Measurements from ENCODE around the gene YARS1.

Gene YARS1

DNA sequence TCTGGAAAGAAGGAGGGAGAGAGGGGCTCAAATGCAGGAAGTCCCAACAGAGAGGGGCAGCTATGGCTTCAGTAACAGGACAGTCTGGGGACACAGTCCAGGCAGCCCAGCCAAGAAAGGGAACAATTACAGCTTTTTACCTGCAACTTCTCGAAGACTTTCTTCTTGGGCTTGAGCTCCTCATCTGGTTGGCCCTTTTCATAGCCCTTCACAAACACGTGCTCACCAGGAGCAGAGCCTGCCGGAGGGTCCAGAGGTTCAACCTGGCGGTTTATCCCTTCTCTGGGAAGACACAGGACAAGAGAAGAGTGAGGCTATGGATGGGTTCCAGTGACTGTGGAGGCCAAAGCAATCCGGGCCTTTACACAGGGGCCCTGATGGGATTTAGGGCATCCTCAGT, 37.9 kb downstream of the YARS1 start:
- no peak for DNase-seq (ENCODE audit: low read depth)

DNA sequence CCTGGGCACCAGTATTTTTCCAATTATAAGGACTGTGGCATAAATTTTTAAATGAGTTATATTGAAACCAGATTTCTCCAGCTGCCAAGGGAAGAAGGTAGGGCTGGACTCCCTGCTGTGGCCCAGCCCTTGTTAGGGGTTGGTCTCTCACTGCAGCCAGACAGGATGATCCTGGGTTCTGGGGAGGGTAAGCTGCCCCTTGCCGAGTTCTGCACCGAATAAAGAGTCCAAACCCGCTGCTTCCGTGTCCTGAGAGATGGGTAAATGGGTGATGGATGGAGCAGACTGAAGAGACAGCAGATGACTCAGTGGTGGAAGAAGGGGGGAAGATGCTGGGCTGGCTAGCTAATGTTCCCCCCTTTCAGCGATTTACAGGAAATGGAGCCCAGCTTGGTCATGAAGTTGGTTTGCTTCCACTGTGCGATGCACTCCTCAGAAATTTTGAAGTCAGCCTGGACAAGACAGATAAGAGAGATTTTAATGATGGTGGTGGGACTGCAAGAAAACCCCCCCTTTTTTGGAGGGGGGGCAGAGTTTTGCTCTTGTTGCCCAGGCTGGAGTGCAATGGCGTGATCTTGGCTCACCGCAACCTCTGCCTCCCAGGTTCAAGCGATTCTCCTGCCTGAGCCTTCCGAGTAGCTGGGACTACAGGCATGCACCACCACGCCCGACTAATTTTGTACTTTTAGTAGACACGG, 41.4 kb downstream of the YARS1 start:
- peak; percentile 57 for DNase-seq (ENCODE audit: low read depth)

DNA sequence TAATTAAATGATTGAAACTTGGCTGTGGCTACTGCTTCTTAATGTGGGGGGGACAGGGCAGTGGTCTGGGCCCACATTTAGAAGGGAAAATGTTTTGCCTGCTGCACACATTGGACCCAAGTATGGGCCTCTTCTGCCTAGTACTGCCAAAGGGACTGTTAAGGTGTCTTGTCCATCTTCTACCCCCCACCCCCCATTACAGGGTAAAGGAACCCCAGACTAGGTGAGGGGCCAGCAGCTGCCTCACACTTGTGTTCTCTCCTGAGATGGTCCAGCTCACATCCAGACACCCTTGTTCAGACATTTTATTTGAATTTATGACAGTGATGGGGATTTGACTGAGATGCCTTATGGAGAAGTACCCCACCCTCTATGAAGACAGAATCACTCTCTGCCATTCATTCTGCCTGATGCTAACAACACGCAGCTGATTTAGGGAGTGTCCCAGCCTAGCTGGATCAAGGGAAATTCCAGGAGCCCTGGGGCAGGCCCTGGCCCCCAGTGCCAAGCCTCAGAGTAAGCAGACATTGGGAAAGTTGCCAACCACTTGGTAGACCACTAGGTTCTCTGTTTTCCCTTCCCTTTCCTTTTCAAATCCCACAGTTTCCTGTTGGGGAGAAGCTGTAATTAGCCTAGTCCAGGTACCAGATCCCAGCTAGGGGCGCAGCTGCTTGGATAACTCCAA, 42.1 kb downstream of the YARS1 start:
- DNase-seq (ENCODE audit: low read depth): peak; percentile 54

DNA sequence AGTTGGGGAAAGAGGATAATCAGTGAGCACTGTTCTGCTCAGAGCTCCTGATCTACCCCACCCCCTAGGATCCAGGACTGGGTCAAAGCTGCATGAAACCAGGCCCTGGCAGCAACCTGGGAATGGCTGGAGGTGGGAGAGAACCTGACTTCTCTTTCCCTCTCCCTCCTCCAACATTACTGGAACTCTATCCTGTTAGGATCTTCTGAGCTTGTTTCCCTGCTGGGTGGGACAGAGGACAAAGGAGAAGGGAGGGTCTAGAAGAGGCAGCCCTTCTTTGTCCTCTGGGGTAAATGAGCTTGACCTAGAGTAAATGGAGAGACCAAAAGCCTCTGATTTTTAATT, 42.7 kb downstream of the YARS1 start:
- DNase-seq (ENCODE audit: low read depth): no peak

DNA sequence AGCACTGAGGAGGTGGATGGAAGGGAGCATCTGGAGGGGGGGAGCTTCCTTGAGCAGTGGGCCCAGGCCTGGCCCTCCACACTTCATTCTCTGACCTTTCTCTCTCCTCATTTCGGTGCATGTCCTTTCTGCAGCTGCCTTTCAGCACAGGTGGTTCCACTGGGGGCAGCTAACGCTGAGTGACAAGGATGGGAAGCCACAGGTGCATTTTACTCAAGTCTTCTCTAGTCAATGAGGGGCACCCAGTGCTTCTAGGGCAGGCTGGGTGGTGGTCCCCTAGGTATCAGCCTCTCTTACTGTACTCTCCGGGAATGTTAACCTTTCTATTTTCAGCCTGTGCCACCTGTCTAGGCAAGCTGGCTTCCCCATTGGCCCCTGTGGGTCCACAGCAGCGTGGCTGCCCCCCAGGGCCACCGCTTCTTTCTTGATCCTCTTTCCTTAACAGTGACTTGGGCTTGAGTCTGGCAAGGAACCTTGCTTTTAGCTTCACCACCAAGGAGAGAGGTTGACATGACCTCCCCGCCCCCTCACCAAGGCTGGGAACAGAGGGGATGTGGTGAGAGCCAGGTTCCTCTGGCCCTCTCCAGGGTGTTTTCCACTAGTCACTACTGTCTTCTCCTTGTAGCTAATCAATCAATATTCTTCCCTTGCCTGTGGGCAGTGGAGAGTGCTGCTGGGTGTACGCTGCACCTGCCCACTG, 43.2 kb downstream of the YARS1 start:
- no peak for DNase-seq (ENCODE audit: low read depth)

DNA sequence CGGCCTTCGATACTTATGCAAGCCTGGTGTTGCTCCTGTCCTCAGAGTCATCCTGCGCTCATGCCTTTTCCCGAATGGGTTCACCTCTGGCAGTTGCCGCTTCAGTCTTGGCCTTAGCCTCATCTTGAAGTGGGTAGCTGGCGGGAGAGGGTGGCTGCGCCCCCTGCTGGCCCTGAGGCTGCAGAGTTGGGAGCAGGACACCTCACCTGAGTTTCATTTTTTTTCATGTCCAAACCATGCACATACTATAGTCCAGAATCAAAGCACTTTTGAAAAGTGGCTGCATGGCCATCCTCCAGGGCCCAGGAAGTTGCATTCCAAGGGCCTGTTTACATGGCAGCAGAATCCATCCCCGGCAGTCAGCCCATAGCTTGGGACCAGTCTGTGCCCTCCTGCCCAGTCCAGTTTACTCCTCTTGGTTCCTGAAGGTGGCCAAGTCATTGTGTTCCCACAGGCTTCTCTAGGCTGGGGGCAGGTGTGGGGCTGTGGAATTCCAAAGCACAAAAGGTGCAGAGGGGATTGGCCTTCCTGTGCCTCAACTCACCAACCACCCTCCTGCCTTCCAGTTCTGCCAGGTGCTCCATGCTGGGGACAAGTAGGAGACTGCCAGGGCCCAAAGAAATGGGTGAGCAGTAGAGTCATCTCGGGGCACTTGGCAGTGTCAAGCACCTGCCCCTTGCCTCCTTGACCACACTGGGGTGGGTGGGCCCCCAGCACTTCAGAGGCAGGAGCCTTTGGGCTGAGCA, 44.0 kb downstream of the YARS1 start:
- peak; percentile 69 for DNase-seq (ENCODE audit: low read depth)

DNA sequence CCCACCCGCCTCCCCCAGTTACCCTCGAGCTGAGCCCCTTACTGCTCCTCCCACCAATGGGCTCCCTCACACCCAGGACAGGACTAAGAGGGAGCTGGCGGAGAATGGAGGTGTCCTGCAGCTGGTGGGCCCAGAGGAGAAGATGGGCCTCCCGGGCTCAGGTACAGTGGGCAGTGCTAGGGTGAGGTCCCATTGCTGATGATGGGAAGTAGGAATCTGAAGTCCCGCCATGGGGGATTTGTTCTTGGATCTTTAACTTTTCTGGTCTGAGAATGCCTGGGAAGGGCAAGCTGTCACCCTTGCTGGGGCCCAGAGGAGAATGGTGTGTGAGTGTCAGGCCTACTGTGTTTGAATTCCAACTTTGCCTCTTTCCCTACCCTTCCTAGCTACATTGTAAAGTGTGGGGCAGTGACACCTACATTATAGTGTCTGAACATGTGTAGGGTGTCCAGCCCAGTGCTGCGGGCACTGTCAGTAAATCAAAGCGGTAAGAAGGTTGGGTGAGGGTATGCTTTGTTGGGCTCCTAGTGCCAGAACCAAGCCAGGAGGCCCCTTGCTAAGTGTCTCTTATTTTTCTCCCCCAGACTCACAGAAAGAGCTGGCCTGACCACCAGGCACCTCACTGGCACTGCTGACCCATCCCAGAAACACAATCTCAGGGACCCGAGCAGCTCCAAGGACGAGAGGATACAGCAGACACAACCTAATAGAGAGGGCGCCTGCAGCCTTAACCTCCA, 44.7 kb downstream of the YARS1 start:
- no peak for DNase-seq (ENCODE audit: low read depth)

DNA sequence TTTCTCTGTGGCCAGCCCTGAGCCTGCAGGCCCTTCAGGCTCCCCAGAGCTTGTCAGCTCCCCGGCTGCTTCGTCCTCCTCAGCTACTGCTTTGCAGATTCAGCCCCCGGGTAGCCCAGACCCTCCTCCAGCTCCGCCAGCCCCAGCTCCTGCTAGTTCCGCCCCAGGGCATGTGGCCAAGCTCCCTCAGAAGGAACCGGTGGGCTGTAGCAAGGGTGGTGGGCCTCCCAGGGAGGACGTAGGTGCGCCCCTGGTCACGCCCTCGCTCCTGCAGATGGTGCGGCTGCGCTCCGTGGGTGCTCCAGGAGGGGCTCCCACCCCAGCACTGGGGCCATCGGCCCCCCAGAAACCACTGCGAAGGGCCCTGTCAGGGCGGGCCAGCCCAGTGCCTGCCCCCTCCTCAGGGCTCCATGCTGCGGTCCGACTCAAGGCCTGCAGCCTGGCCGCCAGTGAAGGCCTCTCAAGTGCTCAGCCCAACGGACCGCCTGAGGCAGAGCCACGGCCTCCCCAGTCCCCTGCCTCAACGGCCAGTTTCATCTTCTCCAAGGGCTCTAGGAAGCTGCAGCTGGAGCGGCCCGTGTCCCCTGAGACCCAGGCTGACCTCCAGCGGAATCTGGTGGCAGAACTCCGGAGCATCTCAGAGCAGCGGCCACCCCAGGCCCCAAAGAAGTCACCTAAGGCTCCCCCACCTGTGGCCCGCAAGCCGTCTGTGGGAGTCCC, 45.4 kb downstream of the YARS1 start:
- DNase-seq (ENCODE audit: low read depth): no peak

DNA sequence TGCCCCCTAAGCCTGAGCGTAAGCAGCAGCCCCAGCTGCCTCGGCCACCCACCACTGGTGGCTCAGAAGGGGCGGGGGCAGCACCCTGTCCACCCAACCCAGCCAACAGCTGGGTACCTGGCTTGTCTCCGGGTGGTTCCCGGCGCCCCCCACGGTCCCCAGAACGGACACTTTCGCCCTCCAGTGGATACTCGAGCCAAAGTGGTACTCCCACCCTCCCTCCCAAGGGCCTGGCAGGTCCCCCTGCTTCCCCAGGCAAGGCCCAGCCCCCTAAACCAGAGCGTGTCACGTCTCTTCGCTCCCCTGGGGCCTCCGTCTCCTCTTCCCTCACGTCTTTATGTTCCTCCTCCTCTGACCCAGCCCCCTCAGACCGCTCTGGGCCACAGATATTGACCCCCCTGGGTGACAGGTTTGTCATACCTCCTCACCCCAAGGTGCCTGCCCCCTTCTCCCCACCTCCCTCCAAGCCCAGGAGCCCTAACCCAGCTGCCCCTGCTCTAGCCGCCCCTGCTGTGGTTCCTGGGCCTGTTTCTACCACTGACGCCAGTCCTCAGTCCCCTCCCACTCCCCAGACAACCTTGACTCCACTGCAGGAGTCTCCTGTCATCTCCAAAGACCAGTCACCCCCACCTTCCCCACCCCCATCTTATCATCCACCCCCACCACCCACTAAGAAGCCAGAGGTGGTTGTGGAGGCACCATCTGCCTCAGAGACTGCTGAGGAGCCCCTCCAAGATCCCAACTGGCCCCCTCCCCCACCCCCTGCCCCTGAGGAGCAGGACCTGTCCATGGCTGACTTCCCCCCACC, 46.2 kb downstream of the YARS1 start:
- DNase-seq (ENCODE audit: low read depth): no peak

DNA sequence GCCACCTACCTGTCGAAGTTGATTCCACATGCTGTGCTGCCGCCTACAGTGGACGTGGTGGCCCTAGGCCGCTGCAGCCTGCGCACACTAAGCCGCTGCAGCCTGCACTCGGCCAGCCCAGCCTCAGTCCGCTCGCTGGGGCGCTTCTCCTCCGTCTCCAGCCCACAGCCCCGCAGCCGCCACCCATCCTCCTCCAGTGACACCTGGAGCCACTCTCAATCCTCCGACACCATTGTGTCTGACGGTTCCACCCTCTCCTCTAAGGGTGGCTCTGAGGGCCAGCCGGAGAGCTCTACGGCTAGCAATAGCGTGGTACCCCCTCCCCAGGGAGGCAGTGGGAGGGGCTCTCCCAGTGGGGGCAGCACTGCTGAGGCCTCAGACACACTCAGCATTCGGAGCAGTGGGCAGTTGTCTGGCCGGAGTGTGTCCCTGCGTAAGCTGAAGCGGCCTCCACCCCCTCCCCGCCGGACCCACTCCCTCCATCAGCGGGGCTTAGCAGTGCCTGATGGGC, 46.9 kb downstream of the YARS1 start:
- no peak for DNase-seq (ENCODE audit: low read depth)

DNA sequence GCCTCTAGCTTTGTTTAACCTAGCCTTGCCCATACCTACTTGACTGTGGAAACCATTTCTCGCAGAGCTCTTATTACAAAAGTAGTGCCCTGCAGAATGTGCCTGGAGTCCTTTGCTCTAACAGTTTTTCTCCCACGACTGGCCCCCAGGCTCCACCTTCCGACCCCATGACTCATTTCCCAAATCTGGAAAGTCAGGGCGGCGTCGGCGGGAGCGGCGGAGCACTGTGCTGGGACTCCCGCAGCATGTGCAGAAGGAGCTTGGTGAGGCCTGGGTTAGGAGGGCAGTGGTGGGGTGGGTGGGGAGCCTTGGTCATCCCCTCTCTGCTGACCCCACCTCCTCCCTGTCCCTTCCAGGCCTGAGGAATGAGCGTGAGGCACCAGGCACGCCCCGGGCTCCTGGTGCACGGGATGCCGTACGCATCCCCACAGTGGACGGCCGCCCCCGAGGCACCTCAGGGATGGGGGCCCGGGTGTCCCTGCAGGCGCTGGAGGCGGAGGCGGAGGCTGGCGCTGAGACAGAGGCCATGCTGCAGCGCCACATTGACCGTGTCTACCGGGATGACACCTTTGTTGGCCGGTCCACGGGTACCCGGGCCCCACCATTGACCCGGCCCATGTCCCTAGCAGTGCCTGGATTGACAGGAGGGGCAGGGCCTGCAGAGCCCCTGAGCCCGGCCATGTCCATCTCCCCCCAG, 47.5 kb downstream of the YARS1 start:
- peak; percentile 41 for DNase-seq (ENCODE audit: low read depth)

DNA sequence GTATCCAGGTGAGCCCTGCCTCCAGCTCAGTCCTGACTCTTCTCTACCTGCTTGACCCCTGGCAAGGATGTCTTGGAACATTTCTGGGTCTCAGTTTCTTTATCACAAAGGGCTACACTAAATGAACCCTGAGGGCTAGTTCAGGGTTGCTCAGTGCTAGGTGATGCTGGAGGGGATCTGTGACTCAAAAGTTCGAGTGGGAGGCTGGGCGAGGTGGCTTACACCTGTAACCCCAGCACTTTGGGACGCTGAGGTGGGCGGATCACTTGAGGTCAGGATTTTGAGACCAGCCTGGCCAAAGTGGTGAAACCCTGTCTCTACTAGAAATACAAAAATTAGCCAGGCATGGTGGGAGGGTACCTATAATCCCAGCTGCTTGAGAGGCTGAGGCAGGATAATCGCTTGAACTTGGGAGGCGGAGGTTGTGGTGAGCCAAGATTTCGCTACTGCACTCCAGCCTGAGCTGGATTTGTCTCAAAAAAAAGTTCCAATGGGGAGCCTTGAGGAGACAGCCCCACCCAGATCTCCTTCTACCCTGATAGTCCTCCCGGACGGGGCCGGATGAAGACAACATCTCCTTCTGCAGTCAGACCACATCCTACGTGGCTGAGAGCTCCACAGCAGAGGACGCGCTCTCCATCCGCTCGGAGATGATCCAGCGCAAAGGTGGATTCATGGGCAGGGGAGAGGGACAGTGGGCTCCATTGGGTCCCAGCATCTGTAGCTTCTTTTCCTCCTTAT, 48.9 kb downstream of the YARS1 start:
- DNase-seq (ENCODE audit: low read depth): no peak

DNA sequence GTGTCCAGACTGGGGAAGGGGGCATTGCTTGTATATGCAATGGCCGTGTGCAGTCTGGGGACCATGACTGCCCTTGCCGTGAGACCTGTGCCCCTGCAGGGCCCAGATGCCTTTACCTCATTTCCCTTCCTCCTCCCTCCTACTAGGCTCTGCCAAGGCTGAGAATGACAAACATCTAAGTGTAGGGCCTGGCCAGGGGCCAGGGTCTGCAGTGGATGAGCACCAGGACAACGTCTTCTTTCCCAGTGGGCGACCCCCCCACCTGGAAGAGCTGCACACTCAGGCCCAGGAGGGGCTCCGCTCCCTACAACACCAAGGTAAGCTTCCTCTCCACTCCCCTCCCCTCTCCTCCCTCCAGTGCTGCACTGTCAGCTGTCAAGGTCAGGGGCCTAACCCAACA, 49.5 kb downstream of the YARS1 start:
- DNase-seq (ENCODE audit: low read depth): no peak

DNA sequence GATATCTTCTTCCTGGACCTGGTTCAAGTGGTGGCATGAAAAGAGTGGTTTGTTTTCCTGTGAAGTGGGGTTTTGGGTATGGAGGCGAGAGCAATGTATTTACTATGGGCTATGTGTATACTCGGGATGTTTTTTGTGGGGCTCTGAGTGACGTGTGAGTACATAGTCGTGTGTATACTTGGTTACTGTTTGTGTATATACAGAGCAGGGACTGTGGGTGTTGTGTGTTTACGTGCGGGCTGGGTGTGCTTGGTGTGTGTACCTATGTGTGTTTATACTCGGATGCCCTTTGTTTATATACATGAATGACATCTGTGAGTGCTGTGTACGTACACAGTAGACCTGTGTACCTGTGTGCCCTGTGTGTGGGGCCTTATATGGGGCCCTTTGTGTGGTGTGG, 50.0 kb downstream of the YARS1 start:
- no peak for DNase-seq (ENCODE audit: low read depth)

DNA sequence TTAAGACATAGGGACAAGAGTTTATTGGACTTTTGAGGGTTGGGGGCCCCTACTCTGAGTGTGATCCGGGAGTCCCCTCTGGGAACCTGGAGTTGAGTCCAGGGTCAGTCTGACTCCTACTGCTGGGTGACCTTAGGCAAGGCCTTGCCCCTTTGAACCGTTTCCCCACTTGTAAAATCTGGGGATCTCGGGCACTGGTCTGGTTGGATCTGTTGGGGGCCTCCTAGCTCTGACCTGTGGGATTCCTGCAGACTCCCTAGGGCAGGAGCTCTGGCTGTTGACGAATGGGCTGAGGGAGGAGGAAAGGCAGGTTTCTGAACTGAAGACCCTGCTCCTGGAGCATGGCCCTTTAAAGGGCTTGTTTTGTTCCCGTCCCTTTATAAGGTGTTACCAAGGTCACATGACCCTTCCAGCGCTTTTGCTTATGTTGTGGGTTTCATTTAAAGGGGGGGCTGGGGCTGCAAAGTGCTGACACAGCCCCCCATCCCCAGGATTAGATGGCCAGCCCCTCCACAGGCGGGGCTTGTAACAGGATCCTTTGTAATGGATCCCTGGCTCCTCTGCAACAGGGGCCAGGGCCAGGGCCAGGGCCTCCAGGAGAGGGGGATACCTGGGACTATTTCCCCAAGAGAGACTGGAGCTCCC, 50.7 kb downstream of the YARS1 start:
- DNase-seq (ENCODE audit: low read depth): no peak

DNA sequence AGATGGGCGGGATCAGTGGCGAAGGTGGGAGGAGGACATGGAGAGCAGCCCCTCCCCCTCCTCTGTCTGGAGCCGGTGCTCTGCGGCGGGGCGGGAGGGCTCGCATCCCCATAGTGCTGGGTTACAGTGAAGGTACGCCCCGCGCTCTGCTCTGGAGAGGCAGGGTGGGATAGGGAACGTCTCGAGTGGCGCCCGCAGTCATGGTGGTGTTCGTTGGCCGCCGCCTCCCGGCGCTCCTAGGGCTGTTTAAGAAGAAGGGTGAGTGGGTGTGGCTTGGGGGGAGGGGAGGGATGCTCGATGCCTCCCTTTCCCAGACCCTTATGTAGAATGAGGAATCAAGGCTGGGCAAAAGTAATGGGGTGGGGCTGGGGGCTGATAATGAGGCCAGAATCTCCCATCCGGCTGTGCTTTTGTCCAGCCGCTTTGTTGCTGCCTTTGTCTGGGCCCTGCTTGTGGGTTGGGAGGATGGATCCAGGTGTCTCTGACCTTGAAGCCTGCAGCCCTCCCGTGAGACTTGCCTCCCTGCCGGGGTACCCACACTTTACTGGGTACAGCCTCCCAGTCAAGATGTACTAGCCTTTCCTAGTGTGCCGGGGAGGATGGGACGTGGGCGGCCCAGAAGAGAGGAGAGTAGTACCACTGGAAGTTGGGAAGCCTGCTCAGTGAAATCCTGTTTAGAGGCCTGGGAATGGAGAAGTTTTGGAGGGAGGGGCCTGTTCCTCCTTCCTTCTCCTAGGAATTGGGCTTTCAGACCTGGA, 51.4 kb downstream of the YARS1 start:
- no peak for DNase-seq (ENCODE audit: low read depth)

DNA sequence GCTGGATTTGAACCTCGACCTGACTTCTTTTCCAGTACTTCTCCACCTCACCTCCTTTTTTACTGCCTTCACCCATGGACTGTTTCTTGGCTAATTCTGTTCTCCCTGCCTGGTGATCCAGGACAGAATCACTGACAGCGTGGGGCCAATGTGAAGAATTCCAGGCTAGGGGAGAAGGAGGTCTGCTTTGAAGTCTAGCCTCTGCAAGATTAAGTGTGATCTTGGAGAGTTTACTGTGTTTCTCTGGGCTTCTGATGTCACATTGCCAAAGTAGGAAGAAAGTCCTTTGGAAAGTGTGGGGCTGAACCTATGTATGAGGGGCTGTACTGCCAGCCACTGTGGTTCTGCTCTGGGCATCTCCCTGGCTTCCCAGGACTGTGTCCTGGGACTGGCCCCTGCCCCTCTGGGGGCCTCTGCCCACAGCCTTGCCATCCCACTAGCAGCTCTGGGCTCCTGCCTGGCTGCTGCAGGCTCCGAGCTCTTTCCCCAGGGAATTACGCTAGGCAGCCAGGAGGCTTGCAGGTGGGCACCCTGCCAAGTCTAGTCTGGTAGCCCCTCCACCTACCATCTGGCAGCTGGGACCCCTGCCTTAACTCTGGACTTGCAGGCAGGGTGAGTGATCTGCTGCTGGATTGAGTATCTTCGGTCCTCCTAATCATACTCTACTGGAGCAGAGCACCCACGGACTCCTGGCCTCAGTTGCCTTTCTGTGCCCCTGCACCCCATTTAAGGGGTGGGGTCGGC, 52.2 kb downstream of the YARS1 start:
- no peak for DNase-seq (ENCODE audit: low read depth)
